Measurements from ENCODE around the gene CDH13.

GRCh38 chr16:83214671-83215070 is 587.9 kb downstream of the CDH13 start:
- TF ChIP-seq, protein P1, sequence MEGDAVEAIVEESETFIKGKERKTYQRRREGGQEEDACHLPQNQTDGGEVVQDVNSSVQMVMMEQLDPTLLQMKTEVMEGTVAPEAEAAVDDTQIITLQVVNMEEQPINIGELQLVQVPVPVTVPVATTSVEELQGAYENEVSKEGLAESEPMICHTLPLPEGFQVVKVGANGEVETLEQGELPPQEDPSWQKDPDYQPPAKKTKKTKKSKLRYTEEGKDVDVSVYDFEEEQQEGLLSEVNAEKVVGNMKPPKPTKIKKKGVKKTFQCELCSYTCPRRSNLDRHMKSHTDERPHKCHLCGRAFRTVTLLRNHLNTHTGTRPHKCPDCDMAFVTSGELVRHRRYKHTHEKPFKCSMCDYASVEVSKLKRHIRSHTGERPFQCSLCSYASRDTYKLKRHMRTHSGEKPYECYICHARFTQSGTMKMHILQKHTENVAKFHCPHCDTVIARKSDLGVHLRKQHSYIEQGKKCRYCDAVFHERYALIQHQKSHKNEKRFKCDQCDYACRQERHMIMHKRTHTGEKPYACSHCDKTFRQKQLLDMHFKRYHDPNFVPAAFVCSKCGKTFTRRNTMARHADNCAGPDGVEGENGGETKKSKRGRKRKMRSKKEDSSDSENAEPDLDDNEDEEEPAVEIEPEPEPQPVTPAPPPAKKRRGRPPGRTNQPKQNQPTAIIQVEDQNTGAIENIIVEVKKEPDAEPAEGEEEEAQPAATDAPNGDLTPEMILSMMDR (IDR thresholded peaks at IDR 0.05; ENCODE audit: poor library complexity, severe bottlenecking) = no peak
- no peak for TF ChIP-seq POLR2AphosphoS5 (IDR thresholded peaks at IDR 0.05)
- TF ChIP-seq EP300 (conservative IDR thresholded peaks at IDR 0.05; ENCODE audit: poor library complexity, severe bottlenecking) = no peak

Measured in neural cell (in vitro differentiated cells).